Measurements from ENCODE around the gene GRAMD1A.
A peak's percentile ranks its signal among the peaks of the same experiment; 100 is the strongest.
"Not testable (repeated sequence)": the region's sequence is repeated elsewhere in the genome, so short reads cannot be mapped to it uniquely, and the experiment has no call there.

Gene GRAMD1A

GRCh38 chr19:34999498-35000337 lies at the start of gene GRAMD1A:
Gene GRAMD1A (plus strand): TSS chr19:35000323. CDS start chr19:35000479, 156 bp downstream.
- DNase-seq (ENCODE audit: low read depth in 1 of 2, low spot score in 1 of 2) = peak; percentile 53 to 56

- no peak for DNase-seq (ENCODE audit: low read depth in 1 of 2, low spot score in 1 of 2)
These were observed 47.0 kb upstream of the GRAMD1A start for GRCh38 chr19:34953092-34953491.

- DNase-seq (ENCODE audit: low read depth in 1 of 2, low spot score in 1 of 2) = no peak
These were observed 42.0 kb upstream of the GRAMD1A start for GRCh38 chr19:34957830-34958751.

GRCh38 chr19:34959021-34959420 lies 41.1 kb upstream of the GRAMD1A start:
- DNase-seq (ENCODE audit: low read depth in 1 of 2, low spot score in 1 of 2) = no peak

GRCh38 chr19:34960103-34960805 lies 39.9 kb upstream of the GRAMD1A start:
- no peak for DNase-seq (ENCODE audit: low read depth in 1 of 2, low spot score in 1 of 2)

- DNase-seq (ENCODE audit: low read depth in 1 of 2, low spot score in 1 of 2) = no peak
These were observed 39.0 kb upstream of the GRAMD1A start for GRCh38 chr19:34960940-34961679.

- no peak for DNase-seq (ENCODE audit: low read depth in 1 of 2, low spot score in 1 of 2)
These were observed 38.1 kb upstream of the GRAMD1A start for GRCh38 chr19:34961775-34962686.

GRCh38 chr19:34962687-34963572 lies 37.2 kb upstream of the GRAMD1A start:
- DNase-seq (ENCODE audit: low read depth in 1 of 2, low spot score in 1 of 2) = no peak

GRCh38 chr19:34963573-34964406 lies 36.3 kb upstream of the GRAMD1A start, which contains the start of gene ZNF792:
Gene ZNF792 (minus strand): TSS chr19:34964229. CDS start chr19:34963662, 567 bp downstream.
- peak in 1 of 2 donors; percentile 22 for DNase-seq (ENCODE audit: low read depth in 1 of 2, low spot score in 1 of 2)

GRCh38 chr19:34964598-34964997 lies 35.5 kb upstream of the GRAMD1A start:
- DNase-seq (ENCODE audit: low read depth in 1 of 2, low spot score in 1 of 2) = no peak

- not testable (repeated sequence) for DNase-seq (ENCODE audit: low read depth in 1 of 2, low spot score in 1 of 2)
These were observed 34.6 kb upstream of the GRAMD1A start for GRCh38 chr19:34965505-34965904.

GRCh38 chr19:34967551-34967950 lies 32.6 kb upstream of the GRAMD1A start:
- no peak for DNase-seq (ENCODE audit: low read depth in 1 of 2, low spot score in 1 of 2)

- no peak for DNase-seq (ENCODE audit: low read depth in 1 of 2, low spot score in 1 of 2)
These were observed 30.4 kb upstream of the GRAMD1A start for GRCh38 chr19:34969721-34970120.

- DNase-seq (ENCODE audit: low read depth in 1 of 2, low spot score in 1 of 2) = not testable (repeated sequence)
These were observed 29.8 kb upstream of the GRAMD1A start for GRCh38 chr19:34970185-34970780.

GRCh38 chr19:34972163-34972705 lies 27.9 kb upstream of the GRAMD1A start:
- DNase-seq (ENCODE audit: low read depth in 1 of 2, low spot score in 1 of 2) = no peak

GRCh38 chr19:34974646-34975045 lies 25.5 kb upstream of the GRAMD1A start:
- DNase-seq (ENCODE audit: low read depth in 1 of 2, low spot score in 1 of 2) = no peak

GRCh38 chr19:34975056-34975455 lies 25.1 kb upstream of the GRAMD1A start:
- no peak for DNase-seq (ENCODE audit: low read depth in 1 of 2, low spot score in 1 of 2)
